IMR-90 (cell line): ENCODE results near the gene LCA5. TPM values are rescaled to one million over a fixed set of nuclear protein-coding genes. Genes with fewer than 3 reads are reported as not detected.

Experiments
- ATAC-seq: fragments of 200-7000 bp; cut with Tn5 transposase; 2 replicates; pipeline ENCODE4 v1.9.1; 2020; ENCODE audit warnings: low read depth, mild to moderate bottlenecking, moderate library complexity
- BruUV-seq: library from RNA; stranded (reverse); fragments of 400-500 nt; replicated peaks from 2 replicates; lab custom pipeline; 2021; lab: Mats Ljungman, UMichigan
- CTCF ChIA-PET: fragments of 300-600 bp; formaldehyde crosslinking; extraction: SDS; loops from one replicate; lab custom pipeline; 2021; ENCODE audit warnings: antibody characterized with exemption; lab: Yijun Ruan, JAX
- POLR2A ChIA-PET: fragments of 300-600 bp; sonication (Branson Sonifier 250); formaldehyde crosslinking; loops from one replicate; lab custom pipeline; 2022; ENCODE audit warnings: antibody characterized with exemption; ENCODE audit not compliant: unreplicated experiment; lab: Charles Lee
- DNase-seq: peaks from one replicate; pipeline ENCODE4 v3.0.0; 2013
- H2AFZ ChIP-seq: replicated peaks from 2 replicates; pipeline ENCODE3; 2013; ENCODE audit warnings: low read length, mild to moderate bottlenecking; ENCODE audit not compliant: poor library complexity
- H2AK5ac ChIP-seq: 2 replicates; pipeline ENCODE4 v1.6.1; 2013; ENCODE audit warnings: low read depth, low read length, inconsistent platforms
- H2AK9ac ChIP-seq: replicated peaks from 2 replicates; pipeline ENCODE3; 2013; ENCODE audit warnings: mild to moderate bottlenecking, low read depth, low read length, moderate library complexity; ENCODE audit not compliant: poor library complexity
- H2BK120ac ChIP-seq: 2 replicates; pipeline ENCODE4 v1.6.1; 2013; ENCODE audit warnings: low read depth, low read length, inconsistent platforms
- H2BK15ac ChIP-seq: 3 replicates; pipeline ENCODE4 v1.6.1; 2013; ENCODE audit warnings: low read depth, low read length, inconsistent platforms
- H2BK20ac ChIP-seq: 2 replicates; pipeline ENCODE4 v1.6.1; 2013; ENCODE audit warnings: low read depth, mild to moderate bottlenecking, inconsistent platforms, low read length, moderate library complexity
- H2BK5ac ChIP-seq: 2 replicates; pipeline ENCODE4 v1.6.1; 2013; ENCODE audit warnings: mild to moderate bottlenecking, low read depth, low read length, inconsistent platforms; ENCODE audit not compliant: poor library complexity, severe bottlenecking
- H3K14ac ChIP-seq: replicated peaks from 2 replicates; pipeline ENCODE4 v1.6.1; 2013; ENCODE audit warnings: low read depth, low read length, inconsistent platforms
- H3K18ac ChIP-seq: 2 replicates; pipeline ENCODE4 v1.6.1; 2013; ENCODE audit warnings: low read depth, low read length, control low read depth
- H3K23ac ChIP-seq: 2 replicates; pipeline ENCODE4 v1.6.1; 2013; ENCODE audit warnings: low read depth, low read length, inconsistent platforms
- H3K27ac ChIP-seq: 2 replicates; pipeline ENCODE4 v1.5.1; 2013; ENCODE audit warnings: mild to moderate bottlenecking, control low read depth, low read length; ENCODE audit not compliant: insufficient read depth
- H3K27me3 ChIP-seq: 2 replicates; pipeline ENCODE4 v1.6.1; 2013; ENCODE audit warnings: low read length; ENCODE audit not compliant: control insufficient read depth, insufficient read depth
- H3K36me3 ChIP-seq: 2 replicates; pipeline ENCODE4 v1.6.1; 2013; ENCODE audit warnings: low read length, mixed read lengths; ENCODE audit not compliant: control insufficient read depth, insufficient read depth
- H3K4ac ChIP-seq: 2 replicates; pipeline ENCODE4 v1.6.1; 2013; ENCODE audit warnings: low read depth, low read length, inconsistent platforms
- H3K4me1 ChIP-seq: 2 replicates; pipeline ENCODE4 v1.6.1; 2013; ENCODE audit warnings: low read length, mixed read lengths; ENCODE audit not compliant: control insufficient read depth, insufficient read depth
- H3K4me2 ChIP-seq: 2 replicates; pipeline ENCODE4 v1.6.1; 2013; ENCODE audit warnings: low read depth, mild to moderate bottlenecking, control low read depth, low read length, moderate library complexity
- H3K4me3 ChIP-seq: 2 replicates; pipeline ENCODE4 v1.5.1; 2013; ENCODE audit warnings: low read depth, mild to moderate bottlenecking, control low read depth, low read length, moderate library complexity; ENCODE audit not compliant: insufficient read depth
- H3K56ac ChIP-seq: 2 replicates; pipeline ENCODE4 v1.6.1; 2013; ENCODE audit warnings: low read length, inconsistent platforms; ENCODE audit not compliant: insufficient read depth; ENCODE audit errors: extremely low read depth
- H3K79me1 ChIP-seq, 2 experiments: 2 replicates each; pipeline ENCODE4 v1.6.1; 2013; ENCODE audit warnings: low read length in 2 of 2, inconsistent platforms in 1 of 2, low read depth in 1 of 2
- H3K9ac ChIP-seq: 2 replicates; pipeline ENCODE4 v1.6.1; 2013; ENCODE audit warnings: low read depth, low read length, control low read depth
- H3K9me1 ChIP-seq: 2 replicates; pipeline ENCODE4 v1.6.1; 2013; ENCODE audit warnings: low read length, inconsistent platforms; ENCODE audit not compliant: insufficient read depth
- H3K9me3 ChIP-seq: 2 replicates; pipeline ENCODE4 v1.6.1; 2013; ENCODE audit warnings: low read length; ENCODE audit not compliant: control insufficient read depth, insufficient read depth
- H4K20me1 ChIP-seq: 2 replicates; pipeline ENCODE4 v1.6.1; 2013; ENCODE audit warnings: low read length, inconsistent platforms; ENCODE audit not compliant: insufficient read depth
- H4K5ac ChIP-seq: 2 replicates; pipeline ENCODE4 v1.6.1; 2013; ENCODE audit warnings: mild to moderate bottlenecking, low read depth, low read length, control low read depth
- H4K8ac ChIP-seq, 2 experiments: 2 replicates each; pipeline ENCODE4 v1.6.1; 2013; ENCODE audit warnings: low read depth in 2 of 2, low read length in 2 of 2, control low read depth in 1 of 2, inconsistent platforms in 1 of 2
- H4K91ac ChIP-seq: 2 replicates; pipeline ENCODE4 v1.6.1; 2013; ENCODE audit warnings: low read depth, low read length, inconsistent platforms; ENCODE audit not compliant: insufficient read depth
- BHLHE40 ChIP-seq: fragments of 150-350 bp; IDR thresholded peaks from 2 replicates; pipeline ENCODE4 v1.6.1; 2016; ENCODE audit warnings: mild to moderate bottlenecking, low read depth, low read length
- CEBPB ChIP-seq: IDR thresholded peaks from 2 replicates; pipeline ENCODE4 v1.6.1; 2012; ENCODE audit warnings: low read depth, low read length, improper control_type of control experiment
- CHD1 ChIP-seq: IDR thresholded peaks from 2 replicates; pipeline ENCODE4 v1.6.1; 2012; ENCODE audit warnings: low read depth, low read length, improper control_type of control experiment
- CTCF ChIP-seq: conservative IDR thresholded peaks from 2 replicates; pipeline ENCODE4 v1.5.1; 2012; ENCODE audit warnings: mild to moderate bottlenecking, low read depth, low read length, improper control_type of control experiment
- ELK1 ChIP-seq: fragments of 150-350 bp; IDR thresholded peaks from 2 replicates; pipeline ENCODE4 v1.6.1; 2016; ENCODE audit warnings: low read depth, mild to moderate bottlenecking, low read length, moderate library complexity, borderline replicate concordance
- FOS ChIP-seq: fragments of 150-350 bp; IDR thresholded peaks from 2 replicates; pipeline ENCODE4 v1.6.1; 2016; ENCODE audit warnings: low read depth, low read length
- MAFK ChIP-seq: IDR thresholded peaks from 2 replicates; pipeline ENCODE4 v1.6.1; 2012; ENCODE audit warnings: low read depth, low read length, improper control_type of control experiment
- MAZ ChIP-seq: IDR thresholded peaks from 2 replicates; pipeline ENCODE4 v1.6.1; 2012; ENCODE audit warnings: low read depth, mild to moderate bottlenecking, low read length, improper control_type of control experiment, moderate library complexity, borderline replicate concordance
- MXI1 ChIP-seq: IDR thresholded peaks from 2 replicates; pipeline ENCODE4 v1.6.1; 2012; ENCODE audit warnings: low read depth, mild to moderate bottlenecking, low read length, moderate library complexity, borderline replicate concordance
- NFE2L2 ChIP-seq: fragments of 150-350 bp; IDR thresholded peaks from 2 replicates; pipeline ENCODE4 v1.6.1; 2016; ENCODE audit warnings: low read depth, mild to moderate bottlenecking, low read length
- POLR2A ChIP-seq: IDR thresholded peaks from 2 replicates; pipeline ENCODE4 v1.6.1; 2012; ENCODE audit warnings: mild to moderate bottlenecking, low read depth, low read length
- RAD21 ChIP-seq: IDR thresholded peaks from 2 replicates; pipeline ENCODE4 v1.6.1; 2012; ENCODE audit warnings: low read length, improper control_type of control experiment
- RCOR1 ChIP-seq: IDR thresholded peaks from 2 replicates; pipeline ENCODE4 v1.6.1; 2012; ENCODE audit warnings: mild to moderate bottlenecking, low read length, improper control_type of control experiment; ENCODE audit not compliant: insufficient replicate concordance
- RFX5 ChIP-seq: IDR thresholded peaks from 2 replicates; pipeline ENCODE4 v1.8.0; 2012; ENCODE audit warnings: low read depth, mild to moderate bottlenecking, low read length, moderate library complexity
- SMC3 ChIP-seq: fragments of 150-350 bp; IDR thresholded peaks from 2 replicates; pipeline ENCODE4 v1.6.1; 2016; ENCODE audit warnings: low read depth, mild to moderate bottlenecking, antibody characterized with exemption, low read length, moderate library complexity
- USF2 ChIP-seq: fragments of 150-350 bp; IDR thresholded peaks from 2 replicates; pipeline ENCODE4 v1.6.1; 2017; ENCODE audit warnings: mild to moderate bottlenecking, antibody characterized with exemption, low read length, low read depth
- WGBS, 2 experiments: methylation state at CpG; one replicate each; pipeline versions ENCODE4 v1.1.5 to v1.1.7; 2013; ENCODE audit warnings: missing lambda C conversion rate in 2 of 2; ENCODE audit not compliant: insufficient read length in 1 of 2; ENCODE audit errors: extremely low coverage in 2 of 2; 5-methylcytosine and 5-hydroxymethylcytosine counted together
- dilution Hi-C: fragments of 300-500 bp; cut with HindIII; formaldehyde crosslinking; loops from one replicate; pipeline ENCODE4 v1.14.3; 2018; ENCODE audit warnings: low sequenced_read_pairs; ENCODE audit not compliant: unreplicated experiment
- in situ Hi-C: fragments of 300-500 bp; cut with MboI; formaldehyde crosslinking; loops from 3 replicates; pipeline ENCODE4 v1.14.3; 2019; ENCODE audit warnings: low sequenced_read_pairs, inconsistent platforms, mixed read lengths
- intact Hi-C: fragments of 100-400 bp; cut with micrococcal nuclease; formaldehyde crosslinking; loops from 2 replicates; pipeline ENCODE4 v1.10.0; 2022
- polyA plus RNA-seq, 3 experiments: library from polyadenylated mRNA; depleted of rRNA; stranded (reverse); fragments of >200 nt; gene quantifications; 2 replicates each; pipeline ENCODE4 v1.2.3, GENCODE V29; 2012; ENCODE audit warnings: low replicate concordance in 1 of 3
- total RNA-seq: library from RNA; depleted of rRNA; stranded (reverse); fragments of >200 nt; gene quantifications from 2 replicates; pipeline ENCODE4 v1.2.3, GENCODE V29; 2012

Gene LCA5
- total and polyA plus RNA-seq, 2 of the 4 experiments (the other 2 are of a cell fraction) = 1.2 to 2.0 TPM

GRCh38 chr6:79436241-79436640 lies 101.0 kb downstream of the LCA5 start:
- DNase-seq = no peak
- Histone ChIP-seq H2AK5ac (no peak overlapping the region), H3K9me3 (no peaks in the 10 kb centered on the region), H2BK5ac (no peak overlapping the region), H4K5ac (no peak overlapping the region), H2AK9ac (no peak overlapping the region), H3K36me3 (no peaks in the 10 kb centered on the region), H3K9me1 (no peaks in the 10 kb centered on the region), H3K18ac (no peak overlapping the region), H3K27ac (no peak overlapping the region), H3K23ac (no peak overlapping the region), H4K20me1 (no peaks in the 10 kb centered on the region), H2BK15ac (no peak overlapping the region), H3K4ac (no peak overlapping the region), H3K56ac (no peak overlapping the region), H3K9ac (no peak overlapping the region), H3K4me2 (no peak overlapping the region), H2BK20ac (no peak overlapping the region), H3K4me1 (no peaks in the 10 kb centered on the region), H3K79me1 (no peaks in the 10 kb centered on the region), H3K27me3 (no peaks in the 10 kb centered on the region; the same call in 1 of the 2 replicates), H2BK120ac (no peak overlapping the region), H4K8ac (no peak overlapping the region), H4K91ac (no peak overlapping the region), H2AFZ (no peak overlapping the region), H3K4me3 (no peak overlapping the region), H3K14ac (no peak overlapping the region)
- no peak for TF ChIP-seq RCOR1
- TF ChIP-seq CTCF = no peak
- no peak for TF ChIP-seq USF2
- no peak for TF ChIP-seq FOS
- no peak for TF ChIP-seq RFX5
- no peak for TF ChIP-seq POLR2A
- no peak for TF ChIP-seq RAD21
- TF ChIP-seq CEBPB = no peak
- TF ChIP-seq SMC3 = no peak
- TF ChIP-seq NFE2L2 = no peak
- TF ChIP-seq MAZ = no peak
- TF ChIP-seq BHLHE40 = no peak
- TF ChIP-seq MXI1 = no peak
- no peak for TF ChIP-seq ELK1
- no peak for TF ChIP-seq MAFK
- no peak for TF ChIP-seq CHD1
- WGBS, 2 experiments = no CpG with 5 or more reads among the region's 2 CpGs
- no TSS peak for BruUV-seq
- intact Hi-C loops = no loop called here
- dilution Hi-C loops = no loop called here
- ChIA-PET CTCF (no interaction called here), POLR2A (no interaction called here)
- in situ Hi-C loops = no loop called here
- no peak for ATAC-seq
